HCT116 (cell line): ENCODE measurements around the gene CREB3. TPM values are rescaled to one million over a fixed set of nuclear protein-coding genes. Genes with fewer than 3 reads are reported as not detected.

Source experiments
- ATAC-seq: fragments of 200-7000 bp; cut with Tn5 transposase; 2 replicates; pipeline ENCODE4 v1.9.1; 2020; ENCODE audit warnings: mild to moderate bottlenecking, moderate library complexity
- BruUV-seq: library from RNA; stranded (reverse); fragments of 400-500 nt; replicated peaks from 2 replicates; lab custom pipeline; 2021; lab: Mats Ljungman, UMichigan
- CTCF ChIA-PET: fragments of 300-600 bp; sonication (Branson Sonifier 250); formaldehyde crosslinking; loops from one replicate; lab custom pipeline; 2021; ENCODE audit warnings: antibody characterized with exemption; lab: Charles Lee
- POLR2A ChIA-PET: fragments of 300-600, 350-600 bp; sonication (Branson Sonifier 250); formaldehyde crosslinking; loops from one replicate; lab custom pipeline; 2021; ENCODE audit warnings: antibody characterized with exemption; lab: Charles Lee
- RAD21 ChIA-PET, 2 experiments: fragments of 300-600 bp; sonication (Branson Sonifier 250); formaldehyde crosslinking; loops; one replicate each; lab custom pipeline; 2023; ENCODE audit warnings: low total read pairs in 2 of 2; ENCODE audit not compliant: uncharacterized antibody in 2 of 2, unreplicated experiment in 2 of 2, low non-redundant PET in 1 of 2; lab: Charles Lee
- DNase-seq: peaks from one replicate; pipeline ENCODE4 v3.0.0-alpha.2; 2010; ENCODE audit warnings: low read depth, low spot score
- H2AFZ ChIP-seq: fragments of 200-600 bp; shearing (Covaris generic), sonication (generic); 2 replicates; pipeline ENCODE4 v1.6.1; 2017; ENCODE audit warnings: low read depth, mixed run types, mixed read lengths, antibody characterized with exemption, low read length; ENCODE audit not compliant: poor library complexity, severe bottlenecking
- H3K27ac ChIP-seq: 2 replicates; pipeline ENCODE4 v1.5.1; 2012; ENCODE audit warnings: low read depth, low read length
- H3K27me3 ChIP-seq: fragments of 200-600 bp; sonication (generic); 2 replicates; pipeline ENCODE4 v1.6.1; 2016; ENCODE audit warnings: mixed run types, low read length, mixed read lengths; ENCODE audit not compliant: insufficient read depth
- H3K36me3 ChIP-seq, 2 experiments: fragments of 200-500 bp in 1 of 2; fragments of 200-600 bp in 1 of 2; sonication (Bioruptor generic) in 1 of 2; sonication (generic) in 1 of 2; 2 replicates each; pipeline versions ENCODE4 v1.5.1 to v1.6.1; 2014 to 2016; ENCODE audit warnings: low read length in 2 of 2, inconsistent platforms in 1 of 2, mixed read lengths in 1 of 2, mixed run types in 1 of 2; ENCODE audit not compliant: insufficient read depth in 2 of 2, control insufficient read depth in 1 of 2
- H3K4me1 ChIP-seq, 2 experiments: fragments of 200-600 bp in 1 of 2; sonication (generic) in 1 of 2; 2 replicates each; pipeline versions ENCODE4 v1.5.1 to v1.6.1; 2012 to 2017; ENCODE audit warnings: low read length in 2 of 2, inconsistent platforms in 1 of 2, mild to moderate bottlenecking in 1 of 2, mixed read lengths in 1 of 2, mixed run types in 1 of 2, moderate library complexity in 1 of 2; ENCODE audit not compliant: insufficient read depth in 2 of 2, control insufficient read depth in 1 of 2
- H3K4me2 ChIP-seq: fragments of 200-600 bp; sonication (generic); 2 replicates; pipeline ENCODE4 v1.6.1; 2017; ENCODE audit warnings: mixed run types, low read length, mixed read lengths
- H3K4me3 ChIP-seq, 2 experiments: fragments of 200-600 bp in 1 of 2; sonication (generic) in 1 of 2; replicated peaks in 1 of 2; 2 replicates each; pipeline ENCODE4 v1.5.1; 2011 to 2016; ENCODE audit warnings: low read length in 2 of 2, control low read depth in 1 of 2, low read depth in 1 of 2, mild to moderate bottlenecking in 1 of 2, mixed read lengths in 1 of 2, mixed run types in 1 of 2
- H3K79me2 ChIP-seq: fragments of 200-600 bp; sonication (generic); 2 replicates; pipeline ENCODE4 v1.6.1; 2017; ENCODE audit warnings: mild to moderate bottlenecking, mixed run types, low read length, moderate library complexity, mixed read lengths; ENCODE audit not compliant: insufficient read depth
- H3K9ac ChIP-seq: fragments of 200-600 bp; sonication (generic); 2 replicates; pipeline ENCODE4 v1.6.1; 2016; ENCODE audit warnings: low read length, mixed read lengths
- H3K9me2 ChIP-seq: fragments of 200-600 bp; sonication (generic), shearing (Covaris generic); 2 replicates; pipeline ENCODE4 v1.6.1; 2017; ENCODE audit warnings: mixed run types, mild to moderate bottlenecking, moderate library complexity; ENCODE audit not compliant: insufficient read depth
- H3K9me3 ChIP-seq, 2 experiments: fragments of 200-500 bp in 1 of 2; fragments of 200-600 bp in 1 of 2; sonication (Bioruptor generic) in 1 of 2; sonication (generic) in 1 of 2; 2 replicates each; pipeline ENCODE4 v1.6.1; 2014 to 2017; ENCODE audit warnings: low read length in 2 of 2, mixed read lengths in 2 of 2, inconsistent platforms in 1 of 2, low read depth in 1 of 2, mild to moderate bottlenecking in 1 of 2, mixed run types in 1 of 2, moderate library complexity in 1 of 2; ENCODE audit not compliant: control insufficient read depth in 1 of 2, insufficient read depth in 1 of 2
- H4K20me1 ChIP-seq: fragments of 200-600 bp; sonication (generic), shearing (Covaris generic); 2 replicates; pipeline ENCODE4 v1.6.1; 2017; ENCODE audit warnings: mixed run types, mild to moderate bottlenecking, moderate library complexity; ENCODE audit not compliant: insufficient read depth
- EGR1 ChIP-seq: IDR thresholded peaks from 2 replicates; pipeline ENCODE4 v1.6.1; 2012; ENCODE audit warnings: low read depth
- EZH2phosphoT487 ChIP-seq: fragments of 200-600 bp; IDR thresholded peaks from 2 replicates; pipeline ENCODE4 v1.6.1; 2018; ENCODE audit warnings: antibody characterized with exemption, borderline replicate concordance
- POLR2AphosphoS5 ChIP-seq: IDR thresholded peaks from 2 replicates; pipeline ENCODE4 v1.6.1; 2011; ENCODE audit warnings: mild to moderate bottlenecking, low read depth, low read length, moderate library complexity
- TCF7L2 ChIP-seq: IDR thresholded peaks from 2 replicates; pipeline ENCODE4 v1.7.0; 2011; ENCODE audit warnings: borderline replicate concordance, inconsistent platforms; ENCODE audit not compliant: insufficient read depth, insufficient read length; ENCODE audit errors: extremely low read depth
- ZFX ChIP-seq: fragments of 450-650 bp; IDR thresholded peaks from 2 replicates; pipeline ENCODE4 v1.6.1; 2017
- intact Hi-C: fragments of 100-400 bp; cut with micrococcal nuclease; formaldehyde crosslinking; loops from 2 replicates; pipeline ENCODE4 v1.10.0; 2022
- total RNA-seq: library from RNA; stranded (reverse); gene quantifications from one replicate; pipeline ENCODE4 v1.2.1, GENCODE V29; 2021; ENCODE audit not compliant: unreplicated experiment
- TF ChIP-seq, protein P1 (sequence below): IDR thresholded peaks from 2 replicates; pipeline ENCODE4 v1.6.1; 2012
- TF ChIP-seq, protein P2 (sequence below): IDR thresholded peaks from 2 replicates; pipeline ENCODE4 v1.6.1; 2012

The CREB3 gene
- total RNA-seq, 1 experiment from 2014 or later = 22.3 TPM

DNA sequence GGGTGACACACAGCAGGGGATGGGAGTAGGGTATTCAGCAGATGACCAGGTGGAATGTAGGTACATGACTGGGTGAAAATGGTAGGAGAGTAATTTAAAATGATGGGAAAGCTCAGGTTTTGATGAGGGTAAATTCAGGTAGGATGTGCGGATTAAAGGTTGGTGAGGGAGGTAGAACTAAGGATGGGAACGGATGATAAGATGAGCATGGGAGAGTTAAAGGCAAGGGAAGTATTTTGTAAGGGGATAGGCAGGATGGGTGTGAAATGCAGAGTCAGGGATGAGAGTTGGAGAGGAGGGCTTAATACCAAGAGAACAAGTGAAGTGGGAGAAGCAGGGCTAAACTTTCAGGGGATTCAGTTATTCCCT, 2.0 kb upstream of the CREB3 start:
- Histone ChIP-seq H3K9me3 (no peaks in the 10 kb centered on the region), H3K4me2 (peak overlapping the region; percentile 81), H3K27ac (0 out of 2 replicates have a peak overlapping the region, but pooled peaks have one; percentile 90), H3K4me1 (peaks cover 22 to 37% of the 10 kb centered on the region in 2 experiments), H3K9ac (peak overlapping the region; percentile 83; the same call in 1 of the 2 replicates), H3K4me3 (peak overlapping the region; percentile 92 to 94), H2AFZ (no peak overlapping the region), H3K27me3 (no peaks in the 10 kb centered on the region), H3K9me2 (no peaks in the 10 kb centered on the region), H4K20me1 (no peaks in the 10 kb centered on the region), H3K79me2 (peaks cover 72% of the 10 kb centered on the region), H3K36me3 (peaks cover 7 to 12% of the 10 kb centered on the region in 2 experiments; a peak in 3 of 4 replicates)
- DNase-seq (no peak), ATAC-seq (no peak)
- RAD21 ChIA-PET = interaction anchor here in 1 of 2 experiments (1.1 to 1.2 kb wide), 2 partner anchors 34 to 66 kb away, joined by 3 read pairs; partner anchors contain the start of gene ARHGEF39
- TF ChIP-seq POLR2AphosphoS5 (no peak), TCF7L2 (no peak), EZH2phosphoT487 (no peak), ZFX (no peak), EGR1 (no peak)
- TF ChIP-seq, protein P1, sequence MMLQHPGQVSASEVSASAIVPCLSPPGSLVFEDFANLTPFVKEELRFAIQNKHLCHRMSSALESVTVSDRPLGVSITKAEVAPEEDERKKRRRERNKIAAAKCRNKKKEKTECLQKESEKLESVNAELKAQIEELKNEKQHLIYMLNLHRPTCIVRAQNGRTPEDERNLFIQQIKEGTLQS = no peak
- TF ChIP-seq, protein P2, sequence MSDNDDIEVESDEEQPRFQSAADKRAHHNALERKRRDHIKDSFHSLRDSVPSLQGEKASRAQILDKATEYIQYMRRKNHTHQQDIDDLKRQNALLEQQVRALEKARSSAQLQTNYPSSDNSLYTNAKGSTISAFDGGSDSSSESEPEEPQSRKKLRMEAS = no peak
- BruUV-seq = no TSS peak
- intact Hi-C loops = no loop called here
- CTCF ChIA-PET = interaction anchor here (1.2 to 4.0 kb wide), 5 partner anchors 18 to 69 kb away, joined by 3 to 21 read pairs (median 8); partner anchors contain the start of genes GBA2 and RGP1
- POLR2A ChIA-PET = interaction anchor here (2.0 kb wide), 1 partner anchor 34 kb away, joined by 6 read pairs; no protein-coding TSS in a partner anchor
